Gastroesophageal sphincter (tissue), 3 donors: ENCODE results near the gene CMA1.
"Not testable (repeated sequence)": the region's sequence is repeated elsewhere in the genome, so short reads cannot be mapped to it uniquely, and the experiment has no call there.

Experiments
- CTCF ChIP-seq, 4 experiments: fragments of 200-600 bp in 2 of 4; fragments of 450-650 bp in 2 of 4; sonication (generic) in 1 of 4; IDR thresholded peaks; one replicate each; pipeline ENCODE4 v1.5.1; 2017 to 2019; ENCODE audit warnings: antibody characterized with exemption in 4 of 4, mild to moderate bottlenecking in 2 of 4, moderate library complexity in 2 of 4
- POLR2A ChIP-seq, 2 donors: fragments of 450-650 bp; IDR thresholded peaks; one replicate each; pipeline ENCODE4 v1.6.1; 2017; ENCODE audit warnings: antibody characterized with exemption in 2 of 2, mild to moderate bottlenecking in 2 of 2, moderate library complexity in 1 of 2

- TF ChIP-seq CTCF, POLR2A (IDR thresholded peaks at IDR 0.05): not testable (repeated sequence)
Measured at GRCh38 chr14:24491586-24492408, 16.3 kb downstream of the CMA1 start.
